Loucy (cell line): ENCODE results near the gene NBPF1.
"Not testable (repeated sequence)": the region's sequence is repeated elsewhere in the genome, so short reads cannot be mapped to it uniquely, and the experiment has no call there.

ENCODE experiments used
- H2AFZ ChIP-seq: fragments of 200-600 bp; sonication (generic); 2 replicates; pipeline ENCODE4 v1.6.0; 2016; ENCODE audit warnings: antibody characterized with exemption, mild to moderate bottlenecking, low read length, moderate library complexity
- H3F3A ChIP-seq: fragments of 200-600 bp; 2 replicates; pipeline ENCODE4 v1.6.0; 2016; ENCODE audit warnings: antibody characterized with exemption, low read depth, mild to moderate bottlenecking
- H3K27me3 ChIP-seq: fragments of 200-600 bp; sonication (generic); 2 replicates; pipeline ENCODE4 v1.6.1; 2014; ENCODE audit warnings: low read length, mild to moderate bottlenecking; ENCODE audit not compliant: insufficient read depth, poor library complexity, severe bottlenecking
- H3K36me3 ChIP-seq: fragments of 200-600 bp; sonication (generic); 2 replicates; pipeline ENCODE4 v1.6.1; 2016; ENCODE audit warnings: low read length; ENCODE audit not compliant: insufficient read depth
- H3K4me1 ChIP-seq: fragments of 200-600 bp; sonication (generic); 2 replicates; pipeline ENCODE4 v1.5.1; 2014; ENCODE audit warnings: low read length, mild to moderate bottlenecking; ENCODE audit not compliant: insufficient read depth, poor library complexity, severe bottlenecking
- H3K4me2 ChIP-seq: fragments of 200-600 bp; sonication (generic); 2 replicates; pipeline ENCODE4 v1.6.0; 2014; ENCODE audit warnings: antibody characterized with exemption, low read length, low read depth, mild to moderate bottlenecking; ENCODE audit not compliant: poor library complexity, severe bottlenecking
- H3K4me3 ChIP-seq: fragments of 200-600 bp; sonication (generic); 2 replicates; pipeline ENCODE4 v1.5.1; 2014; ENCODE audit warnings: low read length, mild to moderate bottlenecking, mixed read lengths; ENCODE audit not compliant: poor library complexity, severe bottlenecking
- H3K79me2 ChIP-seq: fragments of 200-600 bp; sonication (generic); 2 replicates; pipeline ENCODE4 v1.6.1; 2014; ENCODE audit warnings: low read length; ENCODE audit not compliant: insufficient read depth
- H3K9ac ChIP-seq: fragments of 200-600 bp; sonication (generic); 2 replicates; pipeline ENCODE4 v1.6.0; 2014; ENCODE audit warnings: mild to moderate bottlenecking, low read depth, low read length, moderate library complexity; ENCODE audit not compliant: poor library complexity, severe bottlenecking
- H3K9me2 ChIP-seq: fragments of 200-600 bp; sonication (generic); replicated peaks from 2 replicates; pipeline ENCODE4 v1.6.1; 2016; ENCODE audit warnings: low read depth, low read length, mixed read lengths
- H3K9me3 ChIP-seq: fragments of 200-600 bp; sonication (generic); 2 replicates; pipeline ENCODE4 v1.6.1; 2014; ENCODE audit warnings: mild to moderate bottlenecking, antibody characterized with exemption, low read length, low read depth; ENCODE audit not compliant: insufficient read depth
- H4K20me1 ChIP-seq: fragments of 200-600 bp; sonication (generic); 2 replicates; pipeline ENCODE4 v1.6.0; 2014; ENCODE audit warnings: antibody characterized with exemption, low read length, mild to moderate bottlenecking; ENCODE audit not compliant: insufficient read depth, poor library complexity, severe bottlenecking
- EZH2phosphoT487 ChIP-seq: fragments of 200-600 bp; IDR thresholded peaks from 2 replicates; pipeline ENCODE4 v1.6.1; 2018; ENCODE audit warnings: antibody characterized with exemption, mild to moderate bottlenecking, moderate library complexity, borderline replicate concordance
- TF ChIP-seq, protein P1 (sequence below): fragments of 200-600 bp; sonication (generic); conservative IDR thresholded peaks from 2 replicates; pipeline ENCODE4 v1.5.1; 2014; ENCODE audit warnings: mild to moderate bottlenecking, antibody characterized with exemption, low read length

Gene NBPF1

DNA sequence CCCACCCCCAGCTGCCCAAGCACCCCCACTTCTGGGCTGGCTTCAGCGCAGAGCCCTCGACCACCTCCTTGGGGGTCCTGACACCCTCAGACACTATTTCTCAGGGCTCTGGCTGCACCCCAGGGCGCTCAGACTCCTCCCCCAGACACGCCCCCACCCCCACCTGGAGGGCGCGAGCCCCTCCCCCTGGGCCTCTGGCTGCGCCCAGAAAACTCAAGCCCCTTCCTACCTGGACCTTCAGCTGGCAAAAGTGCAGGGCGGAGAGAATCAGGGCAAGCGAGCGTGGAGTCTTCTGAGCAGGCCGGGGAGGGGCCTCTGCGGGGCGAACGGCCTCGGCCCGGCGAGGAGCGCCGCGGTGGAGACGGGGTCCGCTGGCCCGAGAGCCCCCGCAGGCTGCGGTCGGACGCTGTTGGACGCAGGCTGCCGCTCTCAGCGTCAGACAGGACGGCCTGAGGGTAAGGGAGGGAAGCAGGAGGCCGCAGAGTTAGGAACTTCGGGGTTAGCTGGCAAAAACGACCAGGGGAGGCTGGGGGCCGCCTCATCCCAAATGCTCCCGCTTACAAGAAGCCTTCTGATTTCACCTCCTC lies 17.4 kb upstream of the NBPF1 start:
- Histone ChIP-seq H4K20me1 (no peaks in the 10 kb centered on the region), H3K9ac (no peak overlapping the region), H2AFZ (no peak overlapping the region), H3K4me2 (no peak overlapping the region), H3K4me3 (no peak overlapping the region), H3K9me3 (no peaks in the 10 kb centered on the region), H3K4me1 (no peaks in the 10 kb centered on the region), H3K9me2 (no peaks in the 10 kb centered on the region), H3K79me2 (no peaks in the 10 kb centered on the region), H3K27me3 (no peaks in the 10 kb centered on the region), H3F3A (no peaks in the 10 kb centered on the region), H3K36me3 (peaks cover 50% of the 10 kb centered on the region; the same call in 1 of the 2 replicates)
- no peak for TF ChIP-seq EZH2phosphoT487
- TF ChIP-seq, protein P1, sequence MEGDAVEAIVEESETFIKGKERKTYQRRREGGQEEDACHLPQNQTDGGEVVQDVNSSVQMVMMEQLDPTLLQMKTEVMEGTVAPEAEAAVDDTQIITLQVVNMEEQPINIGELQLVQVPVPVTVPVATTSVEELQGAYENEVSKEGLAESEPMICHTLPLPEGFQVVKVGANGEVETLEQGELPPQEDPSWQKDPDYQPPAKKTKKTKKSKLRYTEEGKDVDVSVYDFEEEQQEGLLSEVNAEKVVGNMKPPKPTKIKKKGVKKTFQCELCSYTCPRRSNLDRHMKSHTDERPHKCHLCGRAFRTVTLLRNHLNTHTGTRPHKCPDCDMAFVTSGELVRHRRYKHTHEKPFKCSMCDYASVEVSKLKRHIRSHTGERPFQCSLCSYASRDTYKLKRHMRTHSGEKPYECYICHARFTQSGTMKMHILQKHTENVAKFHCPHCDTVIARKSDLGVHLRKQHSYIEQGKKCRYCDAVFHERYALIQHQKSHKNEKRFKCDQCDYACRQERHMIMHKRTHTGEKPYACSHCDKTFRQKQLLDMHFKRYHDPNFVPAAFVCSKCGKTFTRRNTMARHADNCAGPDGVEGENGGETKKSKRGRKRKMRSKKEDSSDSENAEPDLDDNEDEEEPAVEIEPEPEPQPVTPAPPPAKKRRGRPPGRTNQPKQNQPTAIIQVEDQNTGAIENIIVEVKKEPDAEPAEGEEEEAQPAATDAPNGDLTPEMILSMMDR, result no peak

DNA sequence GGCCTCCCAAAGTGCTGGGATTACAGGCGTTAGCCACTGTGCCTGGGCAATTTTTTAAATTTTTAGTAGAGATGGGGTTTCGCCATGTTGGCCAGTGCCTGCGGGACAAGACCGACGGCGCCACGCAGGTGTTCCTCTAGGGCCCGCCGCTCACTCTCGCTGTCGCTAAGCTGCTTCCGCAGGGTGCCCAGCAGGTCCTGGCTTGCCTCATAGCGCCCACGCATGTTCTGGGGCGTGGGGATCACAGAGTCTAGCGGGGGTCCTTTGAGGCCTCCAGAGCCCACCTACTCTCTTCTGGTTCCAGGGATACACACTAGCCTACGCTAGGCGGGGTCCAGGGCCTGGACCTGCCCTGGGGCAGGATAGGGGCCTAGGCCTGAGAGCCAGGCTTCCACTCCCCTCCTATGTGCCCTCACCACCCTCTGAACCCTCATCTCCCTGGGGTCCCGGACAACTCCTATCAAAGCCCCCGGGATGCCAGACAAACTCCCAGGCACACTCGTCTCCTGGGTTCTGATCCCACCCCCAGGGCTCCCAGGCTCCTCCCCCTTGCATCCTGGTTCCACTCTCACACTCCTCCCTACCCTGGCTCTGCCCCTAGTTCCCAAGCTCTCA lies 16.7 kb upstream of the NBPF1 start:
- not testable (repeated sequence) for H3K4me2 ChIP-seq, H4K20me1 ChIP-seq, H3K9ac ChIP-seq, H3K4me1 ChIP-seq, H3K9me2 ChIP-seq, H3K4me3 ChIP-seq, H3K27me3 ChIP-seq, H3K79me2 ChIP-seq, H3K9me3 ChIP-seq, H2AFZ ChIP-seq, H3F3A ChIP-seq
- H3K36me3 ChIP-seq, result peaks cover 54% of the 10 kb centered on the region; the same call in 1 of the 2 replicates

DNA sequence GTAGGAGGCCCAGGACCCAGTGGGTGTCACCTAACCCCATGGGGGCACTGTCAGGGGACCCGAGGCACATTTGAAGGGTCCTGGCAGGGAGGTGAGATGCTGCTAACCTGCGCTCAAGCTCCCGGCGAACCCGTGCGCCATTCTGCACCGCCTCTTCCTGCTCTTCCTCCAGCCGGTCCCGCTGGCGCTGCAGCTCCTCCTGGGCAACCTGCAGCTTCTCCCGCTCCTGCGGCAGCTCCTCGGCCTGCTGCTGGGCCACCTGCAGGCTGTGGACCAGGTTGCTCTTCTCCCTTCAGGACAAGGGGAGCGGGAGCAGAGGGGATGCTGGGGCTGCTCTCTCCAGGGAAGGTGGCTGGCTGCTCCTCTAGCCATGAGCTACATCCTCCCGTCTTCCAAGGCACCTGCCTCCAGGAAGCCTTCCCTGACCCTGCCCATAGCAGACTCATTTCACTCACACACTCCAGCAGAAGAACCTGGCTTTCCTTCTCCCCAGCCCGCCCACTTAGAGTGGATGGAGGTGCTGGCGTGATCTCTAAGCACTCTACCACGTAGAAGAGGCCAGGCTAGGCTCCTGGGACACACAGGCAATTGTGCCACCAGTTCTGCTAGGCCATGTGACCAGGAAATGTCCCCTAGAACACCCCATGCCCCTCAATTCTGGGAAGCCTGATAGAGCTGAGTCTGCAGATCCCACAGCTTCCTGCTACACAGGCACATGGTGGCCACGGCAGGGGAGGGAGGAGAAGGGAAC lies 15.2 kb upstream of the NBPF1 start:
- Histone ChIP-seq H4K20me1 (no peaks in the 10 kb centered on the region), H3K4me1 (no peaks in the 10 kb centered on the region), H3K9me3 (no peaks in the 10 kb centered on the region), H3K9me2 (no peaks in the 10 kb centered on the region), H3K9ac (no peak overlapping the region), H3K4me2 (no peak overlapping the region), H3K36me3 (peaks cover 56% of the 10 kb centered on the region; the same call in 1 of the 2 replicates), H3K4me3 (no peak overlapping the region), H3F3A (no peaks in the 10 kb centered on the region), H2AFZ (no peak overlapping the region), H3K27me3 (no peaks in the 10 kb centered on the region), H3K79me2 (no peaks in the 10 kb centered on the region)
- TF ChIP-seq EZH2phosphoT487, result no peak
- TF ChIP-seq, protein P1, result no peak

DNA sequence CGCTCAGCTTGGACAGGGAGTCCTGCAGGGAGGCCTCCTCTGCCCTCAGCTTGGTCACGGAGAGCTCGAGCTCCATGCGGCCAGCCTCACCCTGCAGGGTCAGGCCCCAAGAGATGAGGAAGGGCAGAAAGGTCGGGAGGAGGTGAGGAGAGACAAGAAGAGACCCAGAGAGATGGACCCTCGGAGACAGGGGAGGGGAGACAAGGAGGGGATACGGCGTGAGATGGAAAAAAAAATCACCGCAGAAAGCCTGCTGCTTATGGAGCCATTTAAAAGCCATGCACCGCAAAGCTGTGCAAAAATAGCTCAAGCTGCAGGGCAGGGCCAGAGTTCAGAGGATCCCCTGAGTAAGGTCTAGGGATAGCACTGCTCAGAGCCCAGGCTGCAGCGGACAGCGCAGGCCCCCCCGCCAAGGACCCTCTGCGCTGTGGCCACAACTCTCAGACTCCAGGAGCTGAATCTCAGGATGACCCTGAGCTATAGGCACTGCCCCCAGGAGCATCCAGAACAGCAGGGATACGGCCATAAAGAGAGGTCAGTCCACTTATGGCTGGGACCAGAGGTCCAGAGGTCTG lies 13.1 kb upstream of the NBPF1 start:
- H3K9ac ChIP-seq, H3K4me1 ChIP-seq, H3K4me3 ChIP-seq, H4K20me1 ChIP-seq, H2AFZ ChIP-seq, H3K4me2 ChIP-seq, H3K27me3 ChIP-seq, H3K9me2 ChIP-seq, H3F3A ChIP-seq, H3K9me3 ChIP-seq, H3K79me2 ChIP-seq: not testable (repeated sequence)
- H3K36me3 ChIP-seq, result peaks cover 41% of the 10 kb centered on the region; the same call in 1 of the 2 replicates
